Parathyroid adenoma (tissue), 2 donors: Measurements from ENCODE around the gene FABP1.

ENCODE experiments used
- H2AFZ ChIP-seq: fragments of 300-600 bp; sonication (generic); one replicate; pipeline ENCODE4 v1.7.0; 2017; ENCODE audit warnings: antibody characterized with exemption, mild to moderate bottlenecking
- H3K27ac ChIP-seq: fragments of 300-600 bp; sonication (generic); one replicate; pipeline ENCODE4 v1.7.0; 2017
- H3K27me3 ChIP-seq: fragments of 300-600 bp; sonication (generic); one replicate; pipeline ENCODE4 v1.7.0; 2017; ENCODE audit warnings: low read length; ENCODE audit not compliant: control insufficient read depth, insufficient read depth
- H3K36me3 ChIP-seq: fragments of 300-600 bp; sonication (generic); one replicate; pipeline ENCODE4 v1.7.0; 2017; ENCODE audit warnings: low read length; ENCODE audit not compliant: control insufficient read depth, insufficient read depth
- H3K4me1 ChIP-seq: fragments of 300-600 bp; sonication (generic); one replicate; pipeline ENCODE4 v1.7.0; 2017; ENCODE audit warnings: control low read depth
- H3K4me2 ChIP-seq: fragments of 300-600 bp; sonication (generic); one replicate; pipeline ENCODE4 v1.7.0; 2017; ENCODE audit warnings: low read length
- H3K4me3 ChIP-seq: fragments of 300-600 bp; sonication (generic); one replicate; pipeline ENCODE4 v1.7.0; 2017; ENCODE audit warnings: low read depth, low read length
- H3K79me2 ChIP-seq: fragments of 300-600 bp; sonication (generic); one replicate; pipeline ENCODE4 v1.7.0; 2017; ENCODE audit warnings: control low read depth
- H3K9ac ChIP-seq: fragments of 300-600 bp; sonication (generic); one replicate; pipeline ENCODE4 v1.7.0; 2017; ENCODE audit warnings: mild to moderate bottlenecking
- H3K9me3 ChIP-seq: fragments of 300-600 bp; sonication (generic); one replicate; pipeline ENCODE4 v1.7.0; 2017; ENCODE audit warnings: low read length; ENCODE audit not compliant: control insufficient read depth
- TF ChIP-seq, protein P1 (sequence below): fragments of 300-600 bp; sonication (generic); IDR thresholded peaks from one replicate; pipeline ENCODE4 v1.7.0; 2017; ENCODE audit warnings: antibody characterized with exemption, mild to moderate bottlenecking
- donor health status: primary hyperparathyroidism.

FABP1 gene

DNA sequence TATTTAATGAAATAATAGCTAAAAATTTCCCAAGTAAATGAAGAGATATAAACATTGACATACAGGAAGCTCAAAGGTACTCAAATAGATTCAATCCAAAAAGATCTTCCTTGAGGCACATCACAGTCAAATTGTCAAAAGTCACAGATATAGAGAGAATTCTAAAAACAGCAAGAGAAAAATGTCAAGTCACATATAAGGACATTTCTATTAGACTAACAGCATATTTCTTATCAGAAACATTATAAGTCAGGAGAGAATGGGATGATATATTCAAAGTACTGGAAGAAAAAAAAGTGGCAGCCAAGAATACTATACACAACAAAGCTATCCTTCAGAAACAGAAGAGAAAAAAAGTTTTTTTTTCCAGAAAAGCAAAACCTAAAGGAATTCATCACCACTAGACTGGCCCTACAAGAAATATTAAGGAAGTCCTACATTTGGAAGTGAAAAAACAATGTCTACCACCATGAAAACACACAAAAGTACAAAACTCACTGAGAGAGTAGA, 21.1 kb upstream of the FABP1 start:
- H3K4me3 ChIP-seq = no peak overlapping the region
- no peak overlapping the region for H3K4me2 ChIP-seq
- no peak overlapping the region for H3K27ac ChIP-seq
- H3K4me1 ChIP-seq = no peaks in the 10 kb centered on the region
- no peaks in the 10 kb centered on the region for H3K79me2 ChIP-seq
- no peaks in the 10 kb centered on the region for H3K9me3 ChIP-seq
- no peaks in the 10 kb centered on the region for H3K27me3 ChIP-seq
- no peak overlapping the region for H2AFZ ChIP-seq
- H3K36me3 ChIP-seq = peaks cover 3% of the 10 kb centered on the region
- TF ChIP-seq, protein P1, sequence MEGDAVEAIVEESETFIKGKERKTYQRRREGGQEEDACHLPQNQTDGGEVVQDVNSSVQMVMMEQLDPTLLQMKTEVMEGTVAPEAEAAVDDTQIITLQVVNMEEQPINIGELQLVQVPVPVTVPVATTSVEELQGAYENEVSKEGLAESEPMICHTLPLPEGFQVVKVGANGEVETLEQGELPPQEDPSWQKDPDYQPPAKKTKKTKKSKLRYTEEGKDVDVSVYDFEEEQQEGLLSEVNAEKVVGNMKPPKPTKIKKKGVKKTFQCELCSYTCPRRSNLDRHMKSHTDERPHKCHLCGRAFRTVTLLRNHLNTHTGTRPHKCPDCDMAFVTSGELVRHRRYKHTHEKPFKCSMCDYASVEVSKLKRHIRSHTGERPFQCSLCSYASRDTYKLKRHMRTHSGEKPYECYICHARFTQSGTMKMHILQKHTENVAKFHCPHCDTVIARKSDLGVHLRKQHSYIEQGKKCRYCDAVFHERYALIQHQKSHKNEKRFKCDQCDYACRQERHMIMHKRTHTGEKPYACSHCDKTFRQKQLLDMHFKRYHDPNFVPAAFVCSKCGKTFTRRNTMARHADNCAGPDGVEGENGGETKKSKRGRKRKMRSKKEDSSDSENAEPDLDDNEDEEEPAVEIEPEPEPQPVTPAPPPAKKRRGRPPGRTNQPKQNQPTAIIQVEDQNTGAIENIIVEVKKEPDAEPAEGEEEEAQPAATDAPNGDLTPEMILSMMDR = no peak
- H3K9ac ChIP-seq = no peak overlapping the region

DNA sequence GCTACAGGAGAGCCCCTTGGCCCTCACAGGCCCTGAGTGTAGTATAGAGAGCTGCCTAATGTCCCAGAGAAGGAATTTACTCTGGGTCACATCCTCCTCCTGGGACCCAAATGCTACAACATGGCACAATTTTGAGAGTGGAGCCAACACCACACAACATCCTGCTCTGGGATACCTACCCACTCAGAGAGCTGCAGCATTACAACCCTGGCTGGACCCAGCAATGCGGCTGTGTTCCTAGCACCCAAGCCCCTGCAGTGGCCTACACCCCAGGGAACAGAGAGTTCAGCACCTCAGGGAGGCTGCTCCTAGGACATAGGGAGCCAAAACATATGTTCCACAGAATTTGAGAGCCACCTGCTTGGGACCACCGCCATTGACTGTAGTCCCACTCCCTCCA, 19.3 kb upstream of the FABP1 start:
- H3K27ac ChIP-seq = no peak overlapping the region
- no peak overlapping the region for H3K4me3 ChIP-seq
- no peaks in the 10 kb centered on the region for H3K4me1 ChIP-seq
- no peak overlapping the region for H3K4me2 ChIP-seq
- H3K27me3 ChIP-seq = no peaks in the 10 kb centered on the region
- no peak overlapping the region for H2AFZ ChIP-seq
- no peak overlapping the region for H3K9ac ChIP-seq
- H3K79me2 ChIP-seq = no peaks in the 10 kb centered on the region
- H3K9me3 ChIP-seq = no peaks in the 10 kb centered on the region
- TF ChIP-seq, protein P1 = no peak
- no peaks in the 10 kb centered on the region for H3K36me3 ChIP-seq

DNA sequence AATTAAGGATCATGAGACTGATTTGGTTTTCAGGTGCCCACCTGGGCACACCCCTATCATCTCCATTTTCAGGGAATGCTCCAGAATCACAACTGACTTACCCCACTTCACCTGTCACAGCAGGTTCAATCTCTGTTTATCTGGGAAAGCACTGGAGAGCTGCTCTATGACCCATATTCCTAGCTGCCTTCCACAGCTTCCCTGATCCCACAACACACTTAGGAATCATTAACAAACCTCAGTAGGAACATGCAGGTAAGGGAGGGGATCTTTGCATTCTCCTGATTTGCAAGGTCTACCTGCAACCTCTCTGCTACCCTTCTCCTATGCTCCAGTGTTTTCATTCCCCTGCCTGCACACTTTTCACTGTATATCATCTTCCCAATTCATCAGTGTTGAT, 18.7 kb upstream of the FABP1 start:
- Histone ChIP-seq H3K27me3 (no peaks in the 10 kb centered on the region), H3K4me2 (no peak overlapping the region), H3K36me3 (no peaks in the 10 kb centered on the region), H3K27ac (no peak overlapping the region), H3K9ac (no peak overlapping the region), H3K9me3 (no peaks in the 10 kb centered on the region), H2AFZ (no peak overlapping the region), H3K4me3 (no peak overlapping the region), H3K79me2 (no peaks in the 10 kb centered on the region), H3K4me1 (no peaks in the 10 kb centered on the region)
- TF ChIP-seq, protein P1 = no peak

DNA sequence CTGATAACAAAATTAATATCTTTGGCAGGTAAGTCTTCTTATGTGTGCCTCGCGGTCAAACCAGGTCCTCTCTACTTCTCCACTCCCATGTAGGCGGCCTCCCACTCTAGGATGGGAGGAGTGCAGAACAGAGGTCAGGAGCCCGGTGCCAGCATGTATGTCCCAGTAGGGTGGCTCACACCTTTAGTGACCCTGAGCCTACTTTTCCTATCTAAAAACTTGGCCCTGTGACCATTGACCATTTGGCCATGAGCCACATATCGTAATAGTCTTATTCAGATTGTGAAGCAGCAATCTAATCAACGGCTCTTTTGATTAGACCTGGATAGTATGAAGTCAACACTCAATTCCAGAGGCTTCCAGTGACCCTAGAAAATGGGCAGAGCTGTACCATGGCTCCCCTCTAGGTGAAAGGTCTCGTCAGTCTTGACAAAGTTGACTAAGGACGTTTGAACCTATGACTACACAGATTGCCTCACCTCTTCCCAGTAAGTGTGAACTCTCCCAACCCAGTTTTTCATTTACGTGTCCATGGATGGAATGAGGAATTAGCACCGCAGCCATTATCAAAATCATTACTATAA, 17.1 kb upstream of the FABP1 start:
- no peak overlapping the region for H3K4me2 ChIP-seq
- no peaks in the 10 kb centered on the region for H3K36me3 ChIP-seq
- H3K79me2 ChIP-seq = no peaks in the 10 kb centered on the region
- H3K27me3 ChIP-seq = no peaks in the 10 kb centered on the region
- no peak overlapping the region for H3K27ac ChIP-seq
- H3K9me3 ChIP-seq = no peaks in the 10 kb centered on the region
- H2AFZ ChIP-seq = no peak overlapping the region
- H3K4me1 ChIP-seq = no peaks in the 10 kb centered on the region
- H3K9ac ChIP-seq = no peak overlapping the region
- H3K4me3 ChIP-seq = no peak overlapping the region
- TF ChIP-seq, protein P1 = no peak

DNA sequence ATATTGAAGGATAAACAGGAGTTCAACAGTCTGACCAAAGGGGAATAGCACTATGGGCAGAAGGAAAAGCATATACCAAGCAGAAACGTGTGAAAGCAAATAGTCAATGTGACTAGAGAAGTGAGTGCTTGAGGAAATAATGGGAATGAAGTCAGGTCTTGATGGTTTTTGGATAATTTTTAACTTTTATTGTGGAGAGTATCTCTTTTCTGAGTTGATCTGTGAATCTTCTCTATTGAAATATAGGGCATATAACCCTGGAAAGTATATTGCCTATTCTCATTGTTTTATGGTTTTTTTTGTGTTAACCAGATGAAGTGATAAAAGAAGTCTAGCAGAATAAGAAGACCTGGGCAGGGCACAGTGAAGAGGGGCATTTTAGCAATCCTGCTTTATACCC, 16.4 kb upstream of the FABP1 start:
- H3K9me3 ChIP-seq = no peaks in the 10 kb centered on the region
- H3K79me2 ChIP-seq = no peaks in the 10 kb centered on the region
- H3K27me3 ChIP-seq = no peaks in the 10 kb centered on the region
- H3K4me2 ChIP-seq = no peak overlapping the region
- TF ChIP-seq, protein P1 = no peak
- H3K27ac ChIP-seq = no peak overlapping the region
- H2AFZ ChIP-seq = no peak overlapping the region
- H3K4me3 ChIP-seq = no peak overlapping the region
- no peaks in the 10 kb centered on the region for H3K4me1 ChIP-seq
- H3K9ac ChIP-seq = no peak overlapping the region
- no peaks in the 10 kb centered on the region for H3K36me3 ChIP-seq
